MM.1S (cell line): ENCODE measurements around the gene MYH14.

Source experiments
- DNase-seq: peaks from one replicate; pipeline ENCODE4 v3.0.0-alpha.2; 2015
- H2AFZ ChIP-seq: fragments of 300-600 bp; sonication (generic); 2 replicates; pipeline ENCODE4 v1.6.0; 2016; ENCODE audit warnings: antibody characterized with exemption, low read length
- H3F3A ChIP-seq: fragments of 300-600 bp; sonication (generic); 2 replicates; pipeline ENCODE4 v1.6.1; 2016; ENCODE audit warnings: mild to moderate bottlenecking, antibody characterized with exemption, low read length, moderate library complexity, mixed read lengths; ENCODE audit not compliant: insufficient read depth
- H3K27ac ChIP-seq: fragments of 300-600 bp; sonication (generic); 2 replicates; pipeline ENCODE4 v1.5.1; 2016; ENCODE audit warnings: mild to moderate bottlenecking, low read length
- H3K27me3 ChIP-seq: fragments of 300-600 bp; sonication (generic); replicated peaks from 2 replicates; pipeline ENCODE4 v1.6.0; 2016; ENCODE audit warnings: low read length; ENCODE audit not compliant: insufficient read depth
- H3K36me3 ChIP-seq: fragments of 300-600 bp; sonication (generic); replicated peaks from 2 replicates; pipeline ENCODE4 v1.6.1; 2016; ENCODE audit warnings: mild to moderate bottlenecking, low read length, mixed read lengths; ENCODE audit not compliant: insufficient read depth
- H3K4me1 ChIP-seq: fragments of 300-600 bp; sonication (generic); 2 replicates; pipeline ENCODE4 v1.6.1; 2016; ENCODE audit warnings: low read length, mixed read lengths
- H3K4me2 ChIP-seq: fragments of 300-600 bp; sonication (generic); 2 replicates; pipeline ENCODE4 v1.6.0; 2016; ENCODE audit warnings: low read depth, low read length
- H3K4me3 ChIP-seq: fragments of 300-600 bp; sonication (generic); 2 replicates; pipeline ENCODE4 v1.5.1; 2016; ENCODE audit warnings: low read length, mixed read lengths
- H3K79me2 ChIP-seq: fragments of 300-600 bp; sonication (generic); 2 replicates; pipeline ENCODE4 v1.6.1; 2016; ENCODE audit warnings: mixed run types, low read length, mixed read lengths
- H3K9ac ChIP-seq: fragments of 300-600 bp; sonication (generic); 2 replicates; pipeline ENCODE4 v1.6.1; 2016; ENCODE audit warnings: low read length, mixed read lengths
- H3K9me2 ChIP-seq: fragments of 300-600 bp; sonication (generic); replicated peaks from 2 replicates; pipeline ENCODE4 v1.6.1; 2016; ENCODE audit warnings: mild to moderate bottlenecking, low read length, mixed read lengths; ENCODE audit not compliant: insufficient read depth
- H3K9me3 ChIP-seq: fragments of 300-600 bp; sonication (generic); replicated peaks from 2 replicates; pipeline ENCODE4 v1.6.1; 2016; ENCODE audit warnings: mild to moderate bottlenecking, low read length, mixed read lengths; ENCODE audit not compliant: insufficient read depth
- H4K20me1 ChIP-seq: fragments of 300-600 bp; sonication (generic); 2 replicates; pipeline ENCODE4 v1.6.1; 2016; ENCODE audit warnings: mild to moderate bottlenecking, low read length, moderate library complexity, mixed read lengths; ENCODE audit not compliant: insufficient read depth
- EZH2 ChIP-seq: fragments of 300-600 bp; sonication (generic); optimal IDR thresholded peaks from 2 replicates; pipeline ENCODE3; 2017; ENCODE audit warnings: low read depth, mild to moderate bottlenecking, antibody characterized with exemption, low read length, mixed read lengths
- EZH2phosphoT487 ChIP-seq: fragments of 300-600 bp; sonication (generic); IDR thresholded peaks from 2 replicates; pipeline ENCODE4 v1.6.1; 2018; ENCODE audit warnings: antibody characterized with exemption, low read length
- TF ChIP-seq, protein P1 (sequence below): fragments of 300-600 bp; sonication (generic); IDR thresholded peaks from 2 replicates; pipeline ENCODE4 v1.5.1; 2016; ENCODE audit warnings: antibody characterized with exemption, low read length, mixed read lengths

The MYH14 gene

DNA sequence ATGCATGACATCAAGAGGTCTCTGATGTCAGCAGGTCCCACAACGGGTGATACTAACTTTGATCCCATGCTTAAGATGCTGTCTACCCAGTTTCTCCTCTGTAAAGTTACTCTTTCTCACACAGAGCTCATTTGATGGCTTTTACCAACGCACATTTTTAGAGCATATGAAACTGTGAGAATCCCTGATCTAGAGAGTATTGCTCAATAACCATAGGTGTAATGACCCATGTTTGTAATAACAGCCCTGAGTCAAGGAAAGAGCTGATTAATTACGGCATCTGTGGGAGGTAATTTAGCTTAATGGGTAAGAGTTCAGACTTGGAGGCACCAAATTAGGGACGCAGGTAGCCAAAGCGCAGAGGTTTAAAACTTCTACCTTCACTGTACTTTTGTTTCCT, 22.3 kb upstream of the MYH14 start:
- no peak overlapping the region for H3K4me3 ChIP-seq
- H3F3A ChIP-seq = no peaks in the 10 kb centered on the region
- H3K9ac ChIP-seq = no peak overlapping the region
- peaks cover 50% of the 10 kb centered on the region for H3K27me3 ChIP-seq
- H3K79me2 ChIP-seq = no peaks in the 10 kb centered on the region
- no peaks in the 10 kb centered on the region for H3K36me3 ChIP-seq
- H3K9me2 ChIP-seq = no peaks in the 10 kb centered on the region
- TF ChIP-seq, protein P1, sequence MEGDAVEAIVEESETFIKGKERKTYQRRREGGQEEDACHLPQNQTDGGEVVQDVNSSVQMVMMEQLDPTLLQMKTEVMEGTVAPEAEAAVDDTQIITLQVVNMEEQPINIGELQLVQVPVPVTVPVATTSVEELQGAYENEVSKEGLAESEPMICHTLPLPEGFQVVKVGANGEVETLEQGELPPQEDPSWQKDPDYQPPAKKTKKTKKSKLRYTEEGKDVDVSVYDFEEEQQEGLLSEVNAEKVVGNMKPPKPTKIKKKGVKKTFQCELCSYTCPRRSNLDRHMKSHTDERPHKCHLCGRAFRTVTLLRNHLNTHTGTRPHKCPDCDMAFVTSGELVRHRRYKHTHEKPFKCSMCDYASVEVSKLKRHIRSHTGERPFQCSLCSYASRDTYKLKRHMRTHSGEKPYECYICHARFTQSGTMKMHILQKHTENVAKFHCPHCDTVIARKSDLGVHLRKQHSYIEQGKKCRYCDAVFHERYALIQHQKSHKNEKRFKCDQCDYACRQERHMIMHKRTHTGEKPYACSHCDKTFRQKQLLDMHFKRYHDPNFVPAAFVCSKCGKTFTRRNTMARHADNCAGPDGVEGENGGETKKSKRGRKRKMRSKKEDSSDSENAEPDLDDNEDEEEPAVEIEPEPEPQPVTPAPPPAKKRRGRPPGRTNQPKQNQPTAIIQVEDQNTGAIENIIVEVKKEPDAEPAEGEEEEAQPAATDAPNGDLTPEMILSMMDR = no peak
- TF ChIP-seq EZH2phosphoT487 = no peak
- TF ChIP-seq EZH2 = no peak
- H3K9me3 ChIP-seq = no peaks in the 10 kb centered on the region
- H2AFZ ChIP-seq = no peak overlapping the region
- H4K20me1 ChIP-seq = no peaks in the 10 kb centered on the region
- H3K4me2 ChIP-seq = no peak overlapping the region
- H3K27ac ChIP-seq = no peak overlapping the region
- no peaks in the 10 kb centered on the region for H3K4me1 ChIP-seq
- DNase-seq = no peak

DNA sequence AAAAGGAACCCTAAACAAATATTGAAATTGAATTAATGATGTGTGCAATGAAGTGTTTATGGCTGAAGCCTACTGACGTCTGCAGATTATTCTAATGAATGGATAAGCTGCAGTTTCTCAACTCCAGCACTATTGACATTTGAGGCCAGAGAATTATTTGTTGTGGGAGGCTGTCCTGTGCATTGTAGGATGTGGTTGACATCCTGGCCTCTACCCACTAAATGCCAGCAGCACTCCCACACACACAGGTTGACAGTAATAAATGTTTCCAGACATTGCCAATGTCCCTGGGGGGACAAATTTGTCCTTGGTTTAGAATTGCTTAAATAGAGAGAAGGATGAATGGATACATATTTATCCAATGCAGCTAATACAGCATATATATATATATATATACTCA, 19.2 kb upstream of the MYH14 start:
- DNase-seq = no peak
- Histone ChIP-seq H3K27ac (no peak overlapping the region), H3K4me1 (no peaks in the 10 kb centered on the region), H3F3A (no peaks in the 10 kb centered on the region), H3K36me3 (no peaks in the 10 kb centered on the region), H3K79me2 (no peaks in the 10 kb centered on the region), H3K27me3 (peaks cover 56% of the 10 kb centered on the region), H2AFZ (no peak overlapping the region), H3K9me3 (no peaks in the 10 kb centered on the region), H4K20me1 (no peaks in the 10 kb centered on the region), H3K9ac (no peak overlapping the region), H3K9me2 (no peaks in the 10 kb centered on the region), H3K4me2 (no peak overlapping the region), H3K4me3 (no peak overlapping the region)
- TF ChIP-seq EZH2phosphoT487 = no peak
- TF ChIP-seq, protein P1 = no peak
- TF ChIP-seq EZH2 = no peak

DNA sequence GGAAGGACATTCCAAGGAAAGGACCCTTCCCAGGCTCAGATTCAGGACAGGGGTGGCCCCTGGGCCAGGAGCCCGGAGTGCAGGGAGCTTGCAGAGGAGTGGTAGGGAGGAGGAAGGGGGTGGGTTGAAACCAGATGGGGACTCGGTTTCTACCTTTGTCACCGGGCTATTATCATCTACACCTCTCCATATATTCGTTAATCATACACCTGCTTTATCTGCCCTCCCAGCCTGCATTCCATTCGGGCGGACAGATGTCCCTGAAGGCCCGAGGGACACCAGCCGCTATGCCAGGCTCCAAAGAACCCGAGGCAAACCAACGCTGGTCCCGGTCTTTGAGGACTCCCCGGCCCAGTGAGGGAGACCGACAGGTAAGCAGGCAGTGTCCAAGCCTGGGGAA, 15.5 kb upstream of the MYH14 start:
- Histone ChIP-seq H3K27me3 (peaks cover 69% of the 10 kb centered on the region), H3K9me3 (no peaks in the 10 kb centered on the region), H3K9ac (no peak overlapping the region)

More for the DNA sequence above, 15.5 kb upstream of the MYH14 start:
- no peak overlapping the region for H3K27ac ChIP-seq
- TF ChIP-seq EZH2 (no peak), EZH2phosphoT487 (no peak)
- TF ChIP-seq, protein P1 = no peak
- H4K20me1 ChIP-seq = no peaks in the 10 kb centered on the region
- no peak overlapping the region for H3K4me2 ChIP-seq
- no peak for DNase-seq
- H3K4me1 ChIP-seq = no peaks in the 10 kb centered on the region
- no peaks in the 10 kb centered on the region for H3K36me3 ChIP-seq
- H3K79me2 ChIP-seq = no peaks in the 10 kb centered on the region
- no peaks in the 10 kb centered on the region for H3K9me2 ChIP-seq
- H3F3A ChIP-seq = no peaks in the 10 kb centered on the region
- no peak overlapping the region for H3K4me3 ChIP-seq
- H2AFZ ChIP-seq = no peak overlapping the region
